Muscle of leg (tissue), 11 donors: ENCODE results near the gene ADGRA1. TPM values are rescaled to one million over a fixed set of nuclear protein-coding genes. Genes with fewer than 3 reads are reported as not detected.

Source experiments
- DNase-seq: peaks from one replicate; pipeline ENCODE4 v3.0.0; 2013
- H3K27ac ChIP-seq: one replicate; pipeline ENCODE4 v1.5.1; 2013; ENCODE audit warnings: mild to moderate bottlenecking, low read length, control low read depth
- H3K27me3 ChIP-seq: one replicate; pipeline ENCODE4 v1.6.1; 2013; ENCODE audit warnings: low read length; ENCODE audit not compliant: control insufficient read depth, insufficient read depth
- H3K36me3 ChIP-seq: one replicate; pipeline ENCODE4 v1.6.1; 2013; ENCODE audit warnings: low read length; ENCODE audit not compliant: control insufficient read depth, insufficient read depth
- H3K4me1 ChIP-seq: one replicate; pipeline ENCODE4 v1.6.1; 2013; ENCODE audit warnings: low read length; ENCODE audit not compliant: control insufficient read depth, insufficient read depth
- H3K4me3 ChIP-seq: one replicate; pipeline ENCODE4 v1.5.1; 2013; ENCODE audit warnings: low read length, control low read depth
- H3K9me3 ChIP-seq: replicated peaks from 2 replicates; pipeline ENCODE4 v1.6.1; 2013; ENCODE audit warnings: low read depth, low read length; ENCODE audit not compliant: control insufficient read depth
- WGBS: methylation state at CpG from one replicate; pipeline ENCODE4 v1.1.5; 2013; ENCODE audit warnings: missing lambda C conversion rate; ENCODE audit not compliant: insufficient coverage; 5-methylcytosine and 5-hydroxymethylcytosine counted together
- polyA plus RNA-seq, 8 donors: library from polyadenylated mRNA; unstranded; fragments of 120-200 nt; gene quantifications; one replicate each; pipeline versions ENCODE4 v1.2.1 to v1.2.3, GENCODE V29; 2013; ENCODE audit warnings: inconsistent platforms in 1 of 8, low replicate concordance in 1 of 8; ENCODE audit not compliant: insufficient read length in 8 of 8, insufficient read depth in 1 of 8
- total RNA-seq: library from RNA; stranded (reverse); fragments of 120-200 nt; gene quantifications from one replicate; pipeline ENCODE4 v1.2.4, GENCODE V29; 2013

ADGRA1 gene
- total and polyA plus RNA-seq, 9 donors = 0.80 to 3.5 (median 2.9) TPM

- Histone ChIP-seq H3K9me3 (no peaks in the 10 kb centered on the region), H3K4me3 (no peak overlapping the region), H3K36me3 (no peaks in the 10 kb centered on the region), H3K27me3 (peaks cover 53% of the 10 kb centered on the region), H3K4me1 (peaks cover 68% of the 10 kb centered on the region), H3K27ac (no peak overlapping the region)
- 52% methylated on average over 16 of the region's 21 CpGs for WGBS
- peak; percentile 49 for DNase-seq
Observed at GRCh38 chr10:133162910-133163856, 75.5 kb downstream of the ADGRA1 start.

DNA sequence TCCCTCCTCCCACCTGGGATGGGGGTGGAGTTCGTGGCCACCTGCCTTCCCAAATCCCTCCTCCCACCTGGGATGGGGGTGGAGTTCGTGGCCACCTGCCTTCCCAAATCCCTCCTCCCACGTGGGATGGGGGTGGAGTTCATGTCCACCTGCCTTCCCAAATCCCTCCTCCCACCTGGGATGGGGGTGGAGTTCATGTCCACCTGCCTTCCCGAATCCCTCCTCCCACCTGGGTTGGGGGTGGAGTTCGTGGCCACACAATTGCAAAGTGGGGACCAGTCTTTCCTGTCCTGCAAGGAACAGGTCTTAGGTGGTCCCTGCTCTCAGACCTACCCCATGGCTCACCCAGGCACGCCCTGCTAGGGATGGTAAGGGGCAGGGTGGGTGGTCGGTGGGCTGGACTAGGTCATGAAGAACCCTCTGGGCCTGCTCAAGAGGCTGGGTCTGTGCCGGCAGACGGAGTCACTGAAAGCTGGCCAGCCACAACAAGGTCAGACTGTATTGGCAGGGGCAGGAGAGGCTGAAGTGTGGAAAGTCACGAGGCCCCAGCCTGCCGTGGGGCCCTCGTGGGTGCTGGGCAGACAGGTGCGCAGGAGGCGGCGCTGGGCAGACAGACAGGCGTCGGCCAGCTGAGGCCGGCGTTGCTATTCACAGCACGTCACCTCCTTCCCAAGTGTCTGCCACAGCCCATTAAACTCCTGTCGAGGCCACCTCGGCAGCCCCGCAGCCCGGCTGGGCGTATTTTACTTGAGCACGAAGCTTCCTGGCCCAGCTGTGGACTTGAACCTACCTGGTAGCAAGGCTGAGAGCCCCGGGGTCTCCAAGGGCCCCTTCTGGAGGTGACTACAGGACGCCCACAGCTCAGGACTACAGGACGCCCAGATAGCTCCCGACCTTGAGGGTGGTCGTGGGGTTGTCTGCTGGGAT is 76.4 kb downstream of the ADGRA1 start:
- 65% methylated on average over 25 of the region's 31 CpGs for WGBS
- no peak overlapping the region for H3K27ac ChIP-seq
- H3K9me3 ChIP-seq = no peaks in the 10 kb centered on the region
- peaks cover 49% of the 10 kb centered on the region for H3K27me3 ChIP-seq
- H3K4me3 ChIP-seq = no peak overlapping the region
- peaks cover 63% of the 10 kb centered on the region for H3K4me1 ChIP-seq
- peak; percentile 25 for DNase-seq
- H3K36me3 ChIP-seq = no peaks in the 10 kb centered on the region

- H3K4me1 ChIP-seq = peaks cover 57% of the 10 kb centered on the region
- H3K9me3 ChIP-seq = no peaks in the 10 kb centered on the region
- no peak for DNase-seq
- no peak overlapping the region for H3K27ac ChIP-seq
- no peaks in the 10 kb centered on the region for H3K36me3 ChIP-seq
- peaks cover 47% of the 10 kb centered on the region for H3K27me3 ChIP-seq
- no peak overlapping the region for H3K4me3 ChIP-seq
- 79% methylated on average over 22 of the region's 26 CpGs for WGBS
Observed at GRCh38 chr10:133164816-133165555, 77.3 kb downstream of the ADGRA1 start.

DNA sequence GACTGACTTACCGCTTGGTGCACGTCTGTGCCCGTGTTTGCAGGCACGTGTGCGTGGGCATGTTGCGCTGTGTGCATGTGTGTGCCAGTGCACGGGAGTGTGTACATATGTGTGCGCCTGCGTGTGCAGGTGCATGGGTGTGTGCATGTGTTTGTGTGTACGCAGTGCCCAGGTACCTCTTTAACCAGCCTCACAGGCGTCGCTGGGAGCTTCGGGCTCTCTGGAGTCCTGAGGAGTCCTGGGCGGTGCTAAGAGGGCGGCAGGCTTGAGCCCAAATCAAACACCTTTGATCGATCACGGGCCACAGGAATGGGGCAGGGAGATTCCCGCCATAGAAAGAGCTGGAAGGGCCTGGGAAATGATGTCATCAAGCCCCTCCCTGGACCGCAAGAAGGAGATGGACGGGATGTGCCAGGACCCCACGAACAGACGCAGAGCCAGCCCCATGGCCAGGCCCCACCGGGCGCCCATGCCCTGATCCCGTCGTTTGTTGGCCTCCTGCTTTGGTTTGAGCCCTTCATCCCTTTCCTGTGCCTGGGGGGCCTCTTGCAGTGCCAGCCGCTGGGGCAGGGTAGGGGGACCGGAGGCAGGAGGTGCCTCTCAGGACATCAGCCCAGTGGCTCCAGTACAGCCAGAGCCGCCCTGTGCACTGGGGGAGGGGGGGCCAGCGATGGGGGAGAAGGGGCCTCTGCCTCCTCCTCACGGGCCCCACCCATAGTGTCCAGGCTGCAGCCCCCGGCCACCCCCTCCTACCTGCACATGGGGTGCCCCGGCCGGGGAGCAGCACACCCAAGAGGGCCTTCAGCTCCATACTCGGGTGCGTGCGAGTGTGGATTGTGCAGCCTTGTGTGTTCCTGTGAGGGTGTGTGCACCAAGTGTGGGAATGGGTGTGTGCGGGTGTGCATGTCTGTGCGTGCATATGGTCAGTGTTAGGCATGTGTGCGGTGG is 78.1 kb downstream of the ADGRA1 start:
- Histone ChIP-seq H3K27ac (no peak overlapping the region), H3K36me3 (no peaks in the 10 kb centered on the region), H3K4me3 (no peak overlapping the region), H3K4me1 (peaks cover 52% of the 10 kb centered on the region), H3K27me3 (peaks cover 45% of the 10 kb centered on the region), H3K9me3 (no peaks in the 10 kb centered on the region)
- DNase-seq = no peak
- WGBS = 83% methylated on average over 28 of the region's 40 CpGs

GRCh38 chr10:133166504-133166827 is 78.7 kb downstream of the ADGRA1 start:
- H3K27me3 ChIP-seq = peaks cover 41% of the 10 kb centered on the region
- H3K27ac ChIP-seq = no peak overlapping the region
- 66% methylated on average over 11 of the region's 11 CpGs for WGBS
- DNase-seq = no peak
- no peak overlapping the region for H3K4me3 ChIP-seq
- H3K36me3 ChIP-seq = no peaks in the 10 kb centered on the region
- H3K4me1 ChIP-seq = peaks cover 46% of the 10 kb centered on the region
- H3K9me3 ChIP-seq = no peaks in the 10 kb centered on the region

DNA sequence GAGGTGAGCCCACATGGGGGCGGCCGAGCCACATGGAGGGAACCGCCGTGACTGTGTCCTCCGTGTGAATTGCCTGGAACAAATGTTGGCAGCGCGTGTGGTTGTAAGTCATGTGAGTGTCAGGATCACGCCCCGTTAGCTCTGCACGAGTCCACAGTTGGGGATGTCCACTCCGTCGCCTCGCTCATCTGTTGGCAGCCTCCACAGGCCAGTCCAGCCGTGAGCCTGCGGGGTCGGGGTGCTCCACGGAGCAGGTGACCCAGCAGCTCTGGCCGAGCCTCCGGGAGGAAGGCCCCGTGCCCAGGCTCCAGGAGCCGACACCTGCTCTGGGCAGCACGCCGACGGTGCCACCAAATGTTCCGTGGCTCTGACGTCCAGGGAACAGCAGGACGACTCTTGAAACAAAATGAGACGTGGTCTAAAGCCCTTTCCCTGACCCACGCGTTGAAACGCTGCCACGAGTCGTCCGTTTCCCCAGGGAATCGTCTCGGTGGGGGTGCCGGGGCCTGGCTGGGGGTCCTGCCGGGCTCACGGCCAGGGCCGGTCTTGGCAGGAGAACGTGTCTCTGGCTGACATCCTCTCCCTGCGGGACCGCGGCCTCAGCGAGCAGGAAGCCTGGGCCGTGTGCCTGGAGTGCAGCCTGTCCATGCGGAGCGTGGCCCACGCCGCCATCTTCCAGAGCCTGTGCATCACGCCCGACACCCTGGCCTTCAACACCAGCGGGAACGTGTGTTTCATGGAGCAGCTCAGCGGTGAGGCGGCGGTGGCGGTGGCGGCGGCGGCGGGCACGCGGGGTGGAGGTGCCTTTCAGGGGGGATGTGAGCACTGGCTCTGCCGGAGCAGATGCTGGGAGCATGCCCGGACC is 79.3 kb downstream of the ADGRA1 start:
- no peak overlapping the region for H3K4me3 ChIP-seq
- H3K4me1 ChIP-seq = peaks cover 43% of the 10 kb centered on the region
- H3K36me3 ChIP-seq = no peaks in the 10 kb centered on the region
- peak; percentile 77 for DNase-seq
- peaks cover 36% of the 10 kb centered on the region for H3K27me3 ChIP-seq
- no peak overlapping the region for H3K27ac ChIP-seq
- WGBS = 40% methylated on average over 62 of the region's 66 CpGs
- no peaks in the 10 kb centered on the region for H3K9me3 ChIP-seq

- WGBS = 84% methylated on average over 14 of the region's 37 CpGs
- H3K9me3 ChIP-seq = no peaks in the 10 kb centered on the region
- peaks cover 38% of the 10 kb centered on the region for H3K4me1 ChIP-seq
- peaks cover 29% of the 10 kb centered on the region for H3K27me3 ChIP-seq
- no peak overlapping the region for H3K4me3 ChIP-seq
- no peaks in the 10 kb centered on the region for H3K36me3 ChIP-seq
- no peak for DNase-seq
- H3K27ac ChIP-seq = no peak overlapping the region
Observed at GRCh38 chr10:133167693-133168616, 80.2 kb downstream of the ADGRA1 start.

- WGBS = 80% methylated on average over 10 of the region's 14 CpGs
- DNase-seq = no peak
- Histone ChIP-seq H3K4me3 (no peak overlapping the region), H3K9me3 (no peaks in the 10 kb centered on the region), H3K36me3 (no peaks in the 10 kb centered on the region), H3K27ac (no peak overlapping the region), H3K4me1 (peaks cover 31% of the 10 kb centered on the region), H3K27me3 (peaks cover 24% of the 10 kb centered on the region)
Observed at GRCh38 chr10:133168617-133169031, 80.9 kb downstream of the ADGRA1 start.
